Measurements from ENCODE around the gene ZNF839. TPM values are rescaled to one million over a fixed set of nuclear protein-coding genes. Genes with fewer than 3 reads are reported as not detected.

The ZNF839 gene
- total RNA-seq: 1 to 10 TPM; 4.7 to 7.2 (median 6.1) TPM

DNA sequence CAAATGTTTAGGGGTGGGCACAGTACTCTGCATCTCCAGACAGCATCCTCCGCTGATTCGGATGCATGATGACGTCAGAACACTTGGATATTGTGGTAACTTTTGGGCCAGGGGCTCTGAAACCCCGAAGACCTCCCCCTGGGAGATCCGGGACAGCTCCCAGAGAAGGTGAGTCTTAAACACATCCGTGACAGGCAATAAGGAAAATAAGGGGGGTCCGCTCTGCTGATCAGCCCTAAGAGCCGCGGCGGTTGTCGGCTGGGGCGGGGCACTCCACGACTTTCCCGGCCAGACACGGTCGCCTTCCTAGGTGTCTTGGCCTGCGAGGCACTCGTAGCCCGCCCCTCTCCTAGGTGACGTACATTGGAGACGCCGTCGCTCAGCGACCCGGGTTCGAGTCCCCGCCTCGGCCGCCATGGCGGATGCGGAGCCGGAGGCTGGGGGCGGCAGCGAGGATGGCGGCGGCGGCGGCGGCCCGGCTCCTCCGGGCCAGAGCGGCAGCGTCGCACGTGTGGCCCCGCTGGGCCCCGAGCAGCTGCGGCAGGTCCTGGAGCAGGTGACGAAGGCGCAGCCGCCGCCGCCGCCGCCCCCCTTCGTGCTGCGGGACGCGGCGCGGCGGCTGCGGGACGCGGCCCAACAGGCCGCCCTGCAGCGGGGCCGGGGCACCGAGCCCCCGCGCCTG, at the start of gene ZNF839:
Gene ZNF839 (plus strand): TSS at position 396 of the 682 bp plus-strand sequence. CDS start 20 bp downstream, at position 416.
- H3K4me3 ChIP-seq: peak within 1 kb of the TSS; percentile 62 to 79 (median 72)
- intact Hi-C loops (cut with DNase I): no loop called here
- peak within 1 kb of the TSS; percentile 89 to 96 (median 94) for H3K27ac ChIP-seq
- DNase-seq: peak; percentile 64
- H3K27me3 ChIP-seq: no peaks in the 10 kb centered on the region
- peaks cover 8 to 68% (median 22%) of the 10 kb centered on the region in 3 donors for H3K4me1 ChIP-seq
- H3K36me3 ChIP-seq: no peaks in the 10 kb centered on the region
- H3K9me3 ChIP-seq: no peaks in the 10 kb centered on the region
- TF ChIP-seq, protein P1, sequence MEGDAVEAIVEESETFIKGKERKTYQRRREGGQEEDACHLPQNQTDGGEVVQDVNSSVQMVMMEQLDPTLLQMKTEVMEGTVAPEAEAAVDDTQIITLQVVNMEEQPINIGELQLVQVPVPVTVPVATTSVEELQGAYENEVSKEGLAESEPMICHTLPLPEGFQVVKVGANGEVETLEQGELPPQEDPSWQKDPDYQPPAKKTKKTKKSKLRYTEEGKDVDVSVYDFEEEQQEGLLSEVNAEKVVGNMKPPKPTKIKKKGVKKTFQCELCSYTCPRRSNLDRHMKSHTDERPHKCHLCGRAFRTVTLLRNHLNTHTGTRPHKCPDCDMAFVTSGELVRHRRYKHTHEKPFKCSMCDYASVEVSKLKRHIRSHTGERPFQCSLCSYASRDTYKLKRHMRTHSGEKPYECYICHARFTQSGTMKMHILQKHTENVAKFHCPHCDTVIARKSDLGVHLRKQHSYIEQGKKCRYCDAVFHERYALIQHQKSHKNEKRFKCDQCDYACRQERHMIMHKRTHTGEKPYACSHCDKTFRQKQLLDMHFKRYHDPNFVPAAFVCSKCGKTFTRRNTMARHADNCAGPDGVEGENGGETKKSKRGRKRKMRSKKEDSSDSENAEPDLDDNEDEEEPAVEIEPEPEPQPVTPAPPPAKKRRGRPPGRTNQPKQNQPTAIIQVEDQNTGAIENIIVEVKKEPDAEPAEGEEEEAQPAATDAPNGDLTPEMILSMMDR (IDR thresholded peaks at IDR 0.05): peak in 1 of 6 experiments; percentile 32
- TF ChIP-seq POLR2A (IDR thresholded peaks at IDR 0.05): peak in 2 of 4 donors; percentile 32 to 49
- 0% methylated on average over 4 of the region's 71 CpGs for WGBS, 2 donors

DNA sequence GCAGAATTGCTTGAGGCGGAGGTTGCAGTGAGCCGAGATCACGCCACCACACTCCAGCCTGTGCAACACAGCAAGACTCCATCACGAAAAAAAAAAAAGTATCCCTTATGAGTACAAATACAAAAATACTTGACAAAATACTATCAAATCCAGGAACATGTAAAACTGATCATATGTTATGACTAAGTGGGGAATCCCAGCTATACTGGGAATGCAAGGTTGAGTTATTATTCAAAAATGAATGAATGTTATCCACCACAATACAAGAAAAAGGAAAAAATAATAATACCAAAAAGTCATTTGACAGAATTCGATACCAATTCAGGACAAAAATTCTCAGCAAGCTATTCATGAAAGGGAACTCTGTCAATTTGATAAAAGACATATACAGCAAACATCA, 47.2 kb upstream of the ZNF839 start:
- WGBS, 2 donors: 51 to 67% methylated on average over 5 of the region's 5 CpGs
- Histone ChIP-seq H3K36me3 (no peaks in the 10 kb centered on the region), H3K27ac (no peak overlapping the region), H3K4me3 (no peak overlapping the region), H3K27me3 (no peaks in the 10 kb centered on the region), H3K9me3 (no peaks in the 10 kb centered on the region), H3K4me1 (no peaks in the 10 kb centered on the region)
- no peak for TF ChIP-seq POLR2A (IDR thresholded peaks at IDR 0.05)
- TF ChIP-seq, protein P1 (IDR thresholded peaks at IDR 0.05): no peak
- intact Hi-C loops (cut with DNase I): no loop called here
- DNase-seq: no peak

DNA sequence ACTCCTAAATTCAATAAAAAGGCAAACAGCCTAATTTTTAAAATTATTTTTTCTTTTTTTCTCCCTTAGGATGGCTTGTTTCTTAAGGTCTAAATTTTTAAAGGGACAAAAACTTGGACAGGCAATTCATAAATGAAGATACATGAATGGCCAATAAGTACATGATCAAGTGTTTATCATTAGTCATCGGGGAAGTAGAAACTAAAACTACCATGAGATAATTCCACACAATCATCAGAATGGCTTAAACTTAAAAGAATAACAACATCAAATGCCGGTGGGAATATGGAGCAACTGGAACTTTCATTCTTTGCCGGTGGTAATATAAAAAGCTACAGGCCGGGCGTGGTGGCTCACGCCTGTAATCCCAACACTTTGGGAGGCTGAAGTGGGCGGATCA, 43.7 kb upstream of the ZNF839 start:
- DNase-seq: no peak
- WGBS, 2 donors: 62 to 82% methylated on average over 7 of the region's 7 CpGs
- Histone ChIP-seq H3K4me1 (peaks cover 0 to 26% (median 4%) of the 10 kb centered on the region in 3 donors), H3K27ac (no peak overlapping the region), H3K27me3 (no peaks in the 10 kb centered on the region), H3K4me3 (no peak overlapping the region), H3K36me3 (no peaks in the 10 kb centered on the region), H3K9me3 (no peaks in the 10 kb centered on the region)
- no peak for TF ChIP-seq POLR2A (IDR thresholded peaks at IDR 0.05)
- TF ChIP-seq, protein P1 (IDR thresholded peaks at IDR 0.05): no peak
- intact Hi-C loops (cut with DNase I): no loop called here

DNA sequence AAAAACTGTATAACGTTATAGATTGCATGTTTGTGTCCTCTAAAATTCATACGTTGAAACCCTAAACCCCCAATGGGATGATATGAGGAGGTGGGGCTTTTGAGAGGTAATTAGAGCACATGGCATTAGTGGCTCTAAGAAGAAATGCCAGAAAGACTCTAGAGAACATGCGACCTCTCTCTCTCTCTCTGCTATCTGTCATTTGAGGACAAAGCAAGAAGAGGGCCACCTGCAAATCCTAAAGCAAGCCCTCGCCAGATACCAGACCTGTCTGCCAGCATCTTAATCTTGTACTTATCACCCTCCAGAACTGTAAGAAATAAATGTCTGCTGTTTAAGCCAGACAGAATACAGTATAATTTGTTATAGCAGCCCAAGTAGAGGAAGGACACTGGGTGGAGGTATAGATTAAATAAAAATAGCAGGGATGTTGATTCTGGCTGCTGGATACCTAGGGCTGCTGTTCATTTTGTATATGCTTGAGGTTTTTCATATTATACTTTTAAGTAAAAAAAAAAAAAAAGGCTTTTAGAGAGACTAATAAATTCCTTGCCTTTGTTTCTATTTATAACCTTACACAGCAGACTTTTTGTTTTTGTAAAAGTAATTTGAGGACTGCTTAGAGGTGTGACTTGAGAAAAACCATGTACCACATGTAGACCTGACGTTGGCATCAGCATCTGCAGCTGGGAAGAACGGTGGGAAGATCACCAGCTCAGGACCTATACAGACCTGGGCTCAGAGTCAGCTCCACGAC, 41.5 kb upstream of the ZNF839 start:
- no peak for TF ChIP-seq POLR2A (IDR thresholded peaks at IDR 0.05)
- TF ChIP-seq, protein P1 (IDR thresholded peaks at IDR 0.05): no peak
- no peak for DNase-seq
- no peak overlapping the region for H3K4me3 ChIP-seq

DNA sequence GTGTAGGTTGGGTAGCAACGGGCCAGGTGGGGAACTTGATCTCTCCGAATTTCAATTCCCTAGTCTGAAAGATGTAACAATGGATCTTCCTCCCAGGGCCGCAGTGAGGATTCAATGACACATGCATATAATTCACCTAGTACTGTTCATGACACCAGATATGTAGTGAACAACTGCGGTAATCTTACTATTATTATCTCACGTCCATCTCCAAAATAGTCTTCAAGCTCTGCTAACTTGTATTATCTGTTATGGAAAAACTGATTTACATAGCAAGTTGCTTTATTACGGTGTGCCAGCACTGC, 41.0 kb upstream of the ZNF839 start:
- Histone ChIP-seq H3K27me3 (no peaks in the 10 kb centered on the region), H3K4me1 (peaks cover 0 to 27% (median 4%) of the 10 kb centered on the region in 3 donors), H3K4me3 (no peak overlapping the region), H3K36me3 (no peaks in the 10 kb centered on the region), H3K27ac (no peak overlapping the region), H3K9me3 (no peaks in the 10 kb centered on the region)
- intact Hi-C loops (cut with DNase I): no loop called here
- TF ChIP-seq, protein P1 (IDR thresholded peaks at IDR 0.05): no peak
- TF ChIP-seq POLR2A (IDR thresholded peaks at IDR 0.05): no peak
- no peak for DNase-seq
- WGBS, 2 donors: 84 to 85% methylated on average over 6 of the region's 6 CpGs

More for the DNA sequence above, 41.5 kb upstream of the ZNF839 start:
- intact Hi-C loops (cut with DNase I): no loop called here
- Histone ChIP-seq H3K36me3 (no peaks in the 10 kb centered on the region), H3K27ac (no peak overlapping the region), H3K27me3 (no peaks in the 10 kb centered on the region), H3K4me1 (peaks cover 0 to 27% (median 4%) of the 10 kb centered on the region in 3 donors), H3K9me3 (no peaks in the 10 kb centered on the region)
- 59 to 72% methylated on average over 7 of the region's 7 CpGs for WGBS, 2 donors
